GM18951 (cell line): ENCODE measurements around the gene GDI2.

Experiments used
- POLR2A ChIP-seq: IDR thresholded peaks from 4 replicates; pipeline ENCODE4 v1.6.1; 2011; ENCODE audit warnings: mild to moderate bottlenecking; ENCODE audit not compliant: insufficient read length, insufficient read depth; ENCODE audit errors: extremely low read depth
- in situ Hi-C: fragments of 300-500 bp; cut with MboI; formaldehyde crosslinking; loops from one replicate; pipeline ENCODE4 v1.12.0; 2022; ENCODE audit warnings: low sequenced_read_pairs, mixed read lengths, inconsistent platforms; ENCODE audit not compliant: unreplicated experiment

Gene GDI2

GRCh38 chr10:5757766-5758517 lies 55.3 kb downstream of the GDI2 start:
- in situ Hi-C loops = no loop called here
- no peak for TF ChIP-seq POLR2A

DNA sequence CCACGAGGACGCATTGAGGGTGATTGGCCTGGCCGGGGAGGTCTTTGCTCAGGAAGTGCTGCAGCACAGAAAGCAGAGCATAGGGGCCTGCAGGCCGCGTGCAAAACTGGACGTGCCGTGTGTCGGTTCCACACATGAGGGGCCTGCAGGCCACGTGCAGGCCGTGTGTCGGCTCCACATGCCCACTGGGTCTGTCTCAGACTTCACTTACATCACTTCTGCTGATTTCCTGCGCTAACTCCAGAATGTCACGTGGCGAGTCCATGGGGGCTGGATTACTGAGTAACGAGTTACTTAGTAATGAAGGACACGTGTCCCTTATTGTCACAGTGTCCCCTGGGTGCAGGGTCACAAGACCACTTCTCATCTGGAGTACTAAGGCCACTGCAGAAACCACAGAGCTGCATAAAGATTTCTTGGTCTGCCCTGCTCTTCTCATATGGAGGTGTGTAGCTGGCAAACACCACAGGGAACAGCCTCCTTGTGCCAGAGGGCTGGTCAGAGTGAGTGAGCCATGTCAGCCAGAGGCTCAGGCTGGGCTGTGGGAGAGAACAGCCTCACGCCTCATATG lies 60.8 kb downstream of the GDI2 start:
- in situ Hi-C loops = no loop called here
- TF ChIP-seq POLR2A = no peak

GRCh38 chr10:5751601-5752253 lies 61.5 kb downstream of the GDI2 start:
- TF ChIP-seq POLR2A = no peak
- in situ Hi-C loops = no loop called here

- in situ Hi-C loops = no loop called here
- TF ChIP-seq POLR2A = no peak
These were observed 64.8 kb downstream of the GDI2 start for GRCh38 chr10:5748394-5748803.

- in situ Hi-C loops = no loop called here
- no peak for TF ChIP-seq POLR2A
These were observed 67.0 kb downstream of the GDI2 start for GRCh38 chr10:5746197-5746596.

DNA sequence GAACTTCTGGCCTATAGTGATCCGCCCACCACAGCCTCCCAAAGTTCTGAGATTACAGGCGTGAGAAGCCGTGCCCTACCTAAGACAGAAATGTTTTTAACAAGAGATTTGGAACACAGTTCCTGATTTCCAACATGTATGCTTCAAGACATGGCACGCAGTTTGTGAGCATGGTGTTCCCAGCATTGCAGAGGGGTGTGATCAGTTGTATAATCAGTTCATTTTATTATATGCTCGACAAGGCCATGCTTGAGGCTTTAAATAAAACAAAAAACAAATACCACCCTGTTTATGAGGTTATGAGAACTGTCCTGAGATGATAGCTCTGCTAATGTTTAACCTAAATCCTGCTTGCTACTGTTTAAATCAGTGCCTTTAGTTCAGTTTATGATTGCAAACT lies 68.4 kb downstream of the GDI2 start:
- in situ Hi-C loops = no loop called here
- TF ChIP-seq POLR2A = no peak

- TF ChIP-seq POLR2A = no peak
- in situ Hi-C loops = no loop called here
These were observed 69.5 kb downstream of the GDI2 start for GRCh38 chr10:5743736-5744135.

DNA sequence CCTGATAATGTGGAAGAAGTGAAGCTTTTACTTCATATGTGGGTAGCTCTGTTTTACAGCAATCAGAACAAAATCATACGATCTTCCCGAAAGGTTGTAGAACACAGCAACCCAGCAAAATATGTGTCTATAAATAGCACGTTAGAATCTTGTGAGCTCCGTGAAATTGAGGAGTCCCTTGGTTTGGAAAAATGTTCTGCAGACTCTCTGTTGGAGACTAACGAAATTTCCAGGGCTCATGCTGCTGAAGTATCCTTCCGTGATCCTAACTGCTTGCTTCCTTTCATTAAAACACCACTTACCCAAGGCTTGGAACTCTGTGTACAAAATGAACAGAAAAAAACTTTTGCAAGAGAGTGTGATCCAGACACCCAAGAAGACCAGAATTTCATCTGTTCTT lies 71.1 kb downstream of the GDI2 start:
- TF ChIP-seq POLR2A = no peak
- in situ Hi-C loops = no loop called here

GRCh38 chr10:5741276-5741675 lies 72.0 kb downstream of the GDI2 start:
- no peak for TF ChIP-seq POLR2A
- in situ Hi-C loops = no loop called here

DNA sequence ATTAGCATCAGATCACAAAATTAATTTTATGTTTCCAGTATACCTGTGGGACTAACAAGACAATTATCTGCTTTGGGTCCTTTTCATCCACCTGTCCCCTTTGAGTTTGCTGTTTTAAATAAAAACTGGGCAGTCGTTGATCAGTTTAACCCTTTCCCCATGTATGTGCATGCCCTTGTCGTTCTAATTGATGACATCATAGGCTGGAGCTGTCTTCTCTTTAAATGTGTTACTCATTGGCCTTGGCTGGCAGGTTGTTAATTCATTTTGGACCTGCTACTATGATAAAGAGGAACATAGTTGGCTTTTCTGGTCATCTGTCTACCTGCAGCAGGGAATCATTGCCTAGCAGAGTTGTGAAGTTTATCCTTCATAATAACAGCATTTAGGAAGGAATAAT lies 74.8 kb downstream of the GDI2 start:
- in situ Hi-C loops = no loop called here
- TF ChIP-seq POLR2A = no peak

DNA sequence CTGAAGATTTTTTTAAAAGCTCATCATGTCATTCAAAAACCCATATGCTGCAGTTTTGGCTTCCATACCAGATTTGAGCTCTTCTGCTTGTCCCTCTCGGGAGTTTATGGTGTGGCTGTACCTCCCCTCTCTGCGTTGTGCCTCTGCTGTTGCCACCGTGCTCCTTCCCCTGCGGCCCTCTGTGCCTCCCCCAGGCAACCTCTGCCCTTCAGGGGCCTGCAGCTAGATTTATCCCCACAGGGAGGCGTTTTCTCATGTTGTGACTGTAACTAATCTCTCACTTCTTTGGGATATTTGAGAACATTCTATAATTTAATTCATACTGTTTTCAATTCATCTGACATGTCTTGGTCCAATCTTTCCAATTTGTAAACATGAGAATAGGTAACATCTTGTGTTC lies 75.9 kb downstream of the GDI2 start:
- TF ChIP-seq POLR2A = no peak
- in situ Hi-C loops = no loop called here

DNA sequence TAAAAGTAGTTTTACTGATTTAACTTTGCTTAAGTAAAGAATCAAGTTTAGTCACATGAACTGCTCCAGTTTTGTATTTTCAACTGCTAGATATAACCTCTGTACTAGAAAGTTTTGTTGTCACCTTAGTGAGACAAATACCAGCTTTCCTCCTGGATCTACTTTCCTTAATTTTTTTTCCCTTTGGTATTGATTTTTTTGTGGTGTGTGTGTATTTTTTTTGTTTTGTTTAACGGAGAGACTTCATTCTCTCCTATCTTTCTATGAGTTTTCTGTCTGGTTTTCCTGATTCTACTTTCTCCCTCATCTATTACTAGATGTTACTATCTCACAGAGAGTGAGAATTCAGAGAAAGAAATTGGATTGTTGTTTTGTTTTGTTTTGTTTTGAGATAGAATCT lies 76.6 kb downstream of the GDI2 start:
- no peak for TF ChIP-seq POLR2A
- in situ Hi-C loops = no loop called here

DNA sequence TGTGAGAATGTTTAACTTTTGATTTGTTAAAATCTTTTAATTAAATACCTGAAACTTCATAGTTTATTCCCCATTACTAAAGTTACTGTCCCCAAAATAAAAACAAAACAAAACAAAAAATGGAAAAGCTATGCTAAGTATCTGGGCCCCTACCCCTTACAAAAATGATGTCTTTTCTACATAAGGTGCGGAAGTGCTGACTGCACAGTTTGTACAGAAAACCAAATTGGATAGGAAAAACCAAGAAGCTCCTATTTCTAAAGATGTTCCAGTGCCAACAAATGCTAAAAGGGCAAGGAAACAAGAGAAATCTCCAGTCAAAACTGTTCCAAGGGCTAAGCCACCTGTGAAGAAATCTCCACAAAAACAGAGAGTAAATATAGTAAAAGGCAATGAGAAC lies 78.1 kb downstream of the GDI2 start:
- in situ Hi-C loops = no loop called here
- TF ChIP-seq POLR2A = no peak

DNA sequence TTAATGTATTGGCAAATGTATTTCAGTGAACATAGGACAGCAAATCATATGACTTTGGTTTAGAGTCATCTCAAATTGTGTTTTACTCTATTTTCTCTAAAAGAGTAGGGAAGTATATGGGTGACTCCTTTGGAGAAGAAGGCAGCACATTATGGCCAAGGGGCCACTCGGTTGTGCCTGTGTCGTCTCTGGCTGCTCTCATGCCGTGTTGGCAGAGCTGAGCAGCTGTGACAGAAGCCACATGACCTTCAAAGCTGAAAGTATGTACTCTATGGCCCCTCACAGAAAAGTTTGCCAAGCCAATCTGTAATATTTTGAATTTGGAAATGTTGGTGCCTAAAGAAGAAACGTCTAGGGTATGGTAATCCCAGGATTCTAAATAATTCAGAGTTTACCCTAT lies 81.1 kb downstream of the GDI2 start:
- in situ Hi-C loops = no loop called here
- no peak for TF ChIP-seq POLR2A

DNA sequence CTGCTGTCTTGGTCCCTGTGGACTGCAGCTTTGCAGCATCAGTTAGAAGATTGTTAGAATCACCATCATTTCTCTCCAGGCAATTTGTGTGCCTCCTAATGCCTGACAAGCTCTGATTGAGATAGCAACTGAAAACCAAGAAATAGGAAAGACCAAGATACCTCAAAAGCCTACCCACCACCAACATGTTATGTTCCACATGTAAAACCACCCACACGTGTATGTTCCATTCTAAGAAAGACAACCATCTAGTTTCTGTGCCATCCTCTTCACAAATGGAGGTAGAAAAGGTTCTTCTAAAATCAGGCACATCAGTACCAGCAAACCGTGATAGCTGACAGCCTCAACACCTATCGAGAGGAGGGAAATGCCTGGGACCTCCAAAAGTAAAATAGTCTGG lies 81.7 kb downstream of the GDI2 start:
- TF ChIP-seq POLR2A = no peak
- in situ Hi-C loops = no loop called here

GRCh38 chr10:5730766-5731165 lies 82.5 kb downstream of the GDI2 start:
- no peak for TF ChIP-seq POLR2A
- in situ Hi-C loops = no loop called here
